ENCODE measurements around the gene SAPCD2.
"Not testable (repeated sequence)": the region's sequence is repeated elsewhere in the genome, so short reads cannot be mapped to it uniquely, and the experiment has no call there.

The SAPCD2 gene

DNA sequence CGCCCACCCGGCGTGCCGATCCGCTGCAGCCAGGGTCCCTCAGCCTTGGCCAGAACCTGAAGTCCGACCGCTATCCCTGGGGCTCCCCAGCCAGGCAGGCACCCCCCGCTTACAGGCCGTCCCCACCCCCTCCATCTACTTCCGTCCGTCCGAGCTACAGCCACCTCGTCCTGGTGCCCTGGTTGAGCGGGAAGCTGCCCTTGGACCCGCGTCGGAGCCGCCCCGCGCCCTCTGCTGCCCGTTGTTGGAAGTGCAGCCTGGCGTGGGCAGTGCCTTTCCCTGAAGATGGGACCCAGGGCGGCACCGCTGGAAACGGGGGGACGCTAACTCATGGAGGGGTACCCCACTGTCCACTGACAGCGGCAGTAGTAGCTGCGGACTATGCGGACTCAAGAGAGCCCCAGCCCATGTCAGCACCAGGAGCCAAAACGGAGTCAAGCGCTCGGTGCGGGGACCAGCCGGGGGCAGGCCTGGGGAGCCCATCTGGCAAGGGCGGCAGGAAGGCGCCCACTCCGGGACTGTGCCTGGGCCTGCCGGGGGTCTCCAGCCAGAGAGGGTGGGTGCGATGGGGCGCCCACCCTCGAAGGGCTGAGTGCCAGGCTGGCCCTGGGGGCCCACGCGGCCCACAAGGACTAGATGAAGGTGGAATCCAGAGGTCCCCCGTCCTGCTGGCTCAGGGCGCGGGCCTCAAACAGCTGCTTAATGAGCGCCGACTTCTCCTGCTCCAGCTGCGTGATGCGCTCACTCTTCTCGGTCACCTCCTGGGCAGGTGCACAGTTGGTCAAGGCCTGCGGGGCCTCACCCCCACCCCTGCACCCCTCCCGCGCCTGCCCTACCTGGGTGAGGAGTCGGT is 6.1 kb downstream of the SAPCD2 start:
- peak; percentile 57 for DNase-seq

DNA sequence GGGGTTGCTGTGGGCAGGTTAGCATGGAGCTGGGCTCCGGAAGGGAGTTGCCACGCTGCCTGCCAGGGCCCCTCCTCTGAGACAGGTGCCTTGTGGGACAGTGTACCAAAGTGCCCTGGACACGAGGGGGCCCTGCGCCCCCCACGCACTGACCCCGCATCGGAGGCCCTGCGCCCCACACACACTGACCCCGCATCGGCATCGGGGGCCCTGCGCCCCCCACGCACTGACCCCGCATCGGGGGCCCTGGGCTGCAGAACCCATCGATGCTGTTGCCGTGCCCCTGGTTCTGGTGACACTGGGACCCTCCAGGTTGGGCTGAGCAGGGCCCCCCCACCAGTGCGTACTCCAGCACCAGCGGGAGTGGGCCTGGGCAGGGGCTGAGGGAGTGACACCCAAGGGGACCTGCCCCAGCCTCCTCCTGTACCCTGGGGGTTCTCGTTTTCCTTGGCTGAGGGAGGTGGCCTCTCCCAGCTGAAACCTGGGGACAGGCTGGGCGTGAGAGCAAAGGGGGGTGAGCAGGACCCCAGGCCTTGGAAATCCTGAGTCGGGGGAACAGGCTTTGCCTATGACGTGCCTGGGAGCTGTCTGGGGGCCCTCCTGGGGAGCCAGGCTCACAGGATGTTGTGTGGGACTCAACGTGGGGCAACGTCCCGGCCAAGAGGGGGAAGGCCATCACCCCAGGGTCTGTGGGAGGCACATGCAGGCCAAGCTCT is 6.9 kb downstream of the SAPCD2 start:
- no peak for DNase-seq

DNA sequence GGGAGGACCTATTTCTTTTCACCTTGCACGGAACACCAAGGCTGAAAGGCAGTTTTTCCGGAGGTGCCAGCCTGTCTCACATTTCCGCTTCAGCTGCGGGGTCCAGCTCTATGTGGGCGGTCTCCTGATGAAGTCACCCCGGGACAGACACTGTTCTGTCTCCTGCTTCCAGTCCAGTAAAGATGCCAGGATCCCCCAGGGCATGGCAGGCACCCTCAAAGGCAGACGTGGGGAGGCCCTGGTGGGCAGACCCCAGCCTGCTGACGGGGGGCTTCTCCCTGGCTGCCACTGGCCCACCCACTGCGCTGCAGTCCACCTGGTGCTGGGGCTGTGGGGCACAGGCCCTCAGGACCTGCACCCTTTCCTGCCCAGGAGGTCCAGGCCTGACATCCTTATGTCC is 7.6 kb downstream of the SAPCD2 start:
- not testable (repeated sequence) for DNase-seq

DNA sequence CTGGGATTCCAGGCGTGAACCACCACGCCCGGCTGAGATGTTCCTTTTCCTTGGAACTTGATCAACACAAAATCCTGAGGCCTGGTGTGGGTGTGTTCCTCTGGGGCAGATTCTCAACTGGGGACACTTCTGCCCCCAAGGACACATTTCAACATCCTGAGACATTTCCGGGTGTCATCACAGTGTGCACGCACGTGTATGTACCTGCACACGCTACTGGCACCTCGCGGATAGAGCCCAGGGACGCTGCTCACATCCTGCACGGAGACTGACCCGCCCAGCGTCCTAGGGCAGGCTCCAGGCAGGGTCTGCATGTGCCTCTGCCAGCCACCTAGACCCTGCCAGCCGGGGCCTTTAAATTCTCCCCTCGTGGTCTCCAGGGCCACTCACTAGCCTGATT is 8.0 kb downstream of the SAPCD2 start:
- DNase-seq, result no peak

DNA sequence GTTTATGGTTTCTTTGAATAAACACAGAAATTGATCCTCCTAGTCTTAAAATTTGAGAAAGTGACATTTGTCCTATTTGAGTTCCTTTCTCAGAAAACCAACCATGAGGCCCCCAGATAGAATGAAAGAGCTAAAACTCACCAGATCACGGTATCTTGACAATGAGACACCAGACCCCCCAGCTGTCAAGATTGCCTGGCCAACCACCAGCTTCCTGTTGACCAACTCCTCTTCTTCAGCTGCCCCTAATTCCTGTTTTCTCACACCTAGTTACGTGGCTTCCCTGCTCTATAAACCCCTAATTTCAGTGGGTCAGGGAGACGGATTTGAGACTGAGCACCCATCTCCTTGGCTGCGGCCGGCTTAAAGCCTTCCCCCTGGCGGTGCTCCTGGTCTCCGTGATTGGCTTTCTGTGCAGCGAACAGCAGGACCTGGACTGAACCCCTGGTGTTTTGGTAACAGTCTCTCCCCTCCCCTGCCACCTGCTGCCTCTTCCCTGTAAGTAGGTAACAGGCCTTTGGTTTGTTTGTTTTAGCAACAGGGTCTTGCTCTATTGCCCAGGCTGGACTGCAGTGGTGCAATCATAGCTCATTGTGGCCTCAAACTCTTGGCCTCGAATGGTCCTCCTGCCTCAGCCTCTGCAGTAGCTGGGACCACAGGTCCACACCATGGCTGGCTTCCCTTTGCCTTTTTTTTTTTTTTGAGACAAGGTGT is 11.7 kb downstream of the SAPCD2 start:
- no peak for DNase-seq

DNA sequence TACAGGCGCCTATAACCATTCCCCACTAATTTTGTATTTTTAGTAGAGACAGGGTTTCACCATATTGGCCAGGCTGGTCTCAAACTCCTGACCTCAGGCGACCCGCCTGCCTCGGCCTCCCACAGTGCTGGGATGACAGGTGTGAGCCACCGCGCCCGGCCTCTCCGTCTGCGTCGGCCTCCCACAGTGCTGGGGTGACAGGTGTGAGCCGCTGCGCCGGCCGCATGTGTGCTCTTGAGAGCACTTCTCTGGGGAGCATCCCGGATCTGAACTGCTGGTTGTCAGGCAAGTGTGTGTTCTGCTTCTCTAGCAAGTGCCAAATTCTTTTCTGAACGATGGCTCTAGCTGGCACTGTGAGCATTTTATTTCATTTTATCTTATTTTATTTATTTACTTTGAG is 12.8 kb downstream of the SAPCD2 start:
- no peak for DNase-seq

DNA sequence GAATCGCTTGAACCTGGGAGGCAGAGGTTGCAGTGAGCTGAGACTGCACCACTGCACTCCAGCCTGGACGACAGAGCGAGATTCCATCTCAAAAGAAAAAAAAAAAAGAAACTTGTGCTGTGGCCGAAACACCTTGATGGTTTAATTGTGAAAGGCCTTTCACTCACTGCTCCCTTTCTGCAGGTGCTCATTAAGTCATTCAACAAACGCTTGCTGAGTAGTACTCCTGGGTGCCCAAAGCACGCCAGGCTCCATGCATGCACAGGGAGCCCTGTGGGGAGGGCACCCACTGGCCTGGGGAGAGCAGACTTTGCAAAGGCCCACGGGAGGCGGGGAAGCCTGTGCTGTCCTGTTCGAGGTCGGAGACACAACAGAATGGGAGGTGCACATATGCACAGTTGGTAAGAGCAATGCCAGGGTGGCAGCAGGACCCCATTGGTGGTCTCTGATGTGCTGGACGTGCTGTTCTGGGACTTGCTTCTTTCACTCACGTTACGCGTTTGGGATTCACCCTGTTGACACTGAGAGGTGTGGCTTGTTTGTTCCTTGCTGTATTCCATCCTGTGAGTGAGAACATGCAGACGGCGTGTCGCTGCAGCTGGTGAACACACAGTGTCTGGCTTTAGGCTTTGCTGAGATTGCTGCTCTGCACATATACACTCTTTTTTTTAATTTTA is 13.5 kb downstream of the SAPCD2 start:
- DNase-seq, result no peak

DNA sequence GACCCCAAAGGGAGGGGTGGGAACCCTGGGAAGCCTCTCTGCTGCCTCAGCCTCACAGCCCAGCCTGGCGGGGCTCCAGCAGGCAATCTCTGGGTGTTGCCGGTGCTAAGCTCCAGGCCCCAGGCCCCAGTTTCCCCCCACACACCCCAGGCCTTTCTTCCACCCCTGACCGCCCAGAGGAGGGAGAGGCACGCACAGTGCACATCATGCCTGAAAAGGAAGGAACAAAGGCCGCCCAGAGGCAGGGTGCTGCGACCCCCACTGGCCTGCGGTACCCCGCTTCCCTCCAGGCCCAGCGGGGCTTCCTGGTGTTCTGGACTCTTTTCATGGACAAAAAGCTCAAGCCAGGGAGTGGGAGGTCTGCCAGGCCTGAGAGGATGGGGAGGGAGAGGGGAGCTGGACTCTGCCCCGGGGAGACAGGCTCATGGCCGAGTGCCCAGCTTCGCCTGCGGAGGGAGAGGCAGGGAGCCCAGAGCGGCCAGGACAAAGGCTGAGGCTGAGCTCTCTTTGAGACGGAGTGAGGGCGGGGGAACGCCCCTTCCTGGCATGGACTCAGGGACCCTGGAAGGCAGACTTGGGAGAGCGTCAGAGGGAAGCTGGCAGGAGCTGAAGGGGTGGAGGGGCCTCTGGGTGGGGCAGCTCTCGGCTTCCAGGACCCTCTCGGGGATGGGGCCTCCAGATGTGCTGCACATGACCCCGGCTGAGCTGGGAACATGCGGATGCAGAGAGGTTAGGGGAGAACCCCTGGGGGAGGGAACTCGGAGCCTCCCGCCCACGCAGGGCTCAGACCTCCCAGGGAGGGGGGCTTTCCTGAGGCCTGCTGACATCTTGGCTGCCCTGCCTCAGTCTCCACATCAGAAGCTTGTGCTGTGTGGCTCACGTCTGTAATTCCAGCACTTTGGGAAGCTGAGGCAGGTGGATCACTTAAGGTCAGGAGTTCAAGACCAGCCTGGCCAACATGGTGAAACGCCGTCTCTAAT is 14.7 kb downstream of the SAPCD2 start:
- no peak for DNase-seq

DNA sequence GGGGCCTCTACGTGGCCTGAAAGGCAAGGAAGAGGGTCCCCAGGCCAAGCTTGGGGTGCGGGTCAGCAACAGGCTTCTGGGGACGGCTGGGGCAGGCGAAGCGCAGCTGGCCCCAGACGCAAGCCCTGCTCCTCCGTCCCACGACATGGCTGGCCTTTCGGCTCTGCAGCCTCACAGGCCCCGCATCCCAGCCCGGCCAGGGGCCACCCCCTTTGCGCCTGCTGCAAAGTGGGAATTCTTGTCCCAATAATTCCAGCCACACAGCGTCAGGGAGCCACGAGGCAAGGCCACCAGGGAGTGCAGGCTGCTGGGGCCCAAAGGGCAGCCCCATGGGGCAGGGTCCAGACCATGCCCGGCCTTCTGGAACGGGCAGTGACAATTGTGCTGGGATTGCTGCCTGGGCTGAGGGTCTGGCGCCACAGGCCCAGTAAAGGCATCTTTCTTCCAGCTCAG is 15.4 kb downstream of the SAPCD2 start:
- no peak for DNase-seq

DNA sequence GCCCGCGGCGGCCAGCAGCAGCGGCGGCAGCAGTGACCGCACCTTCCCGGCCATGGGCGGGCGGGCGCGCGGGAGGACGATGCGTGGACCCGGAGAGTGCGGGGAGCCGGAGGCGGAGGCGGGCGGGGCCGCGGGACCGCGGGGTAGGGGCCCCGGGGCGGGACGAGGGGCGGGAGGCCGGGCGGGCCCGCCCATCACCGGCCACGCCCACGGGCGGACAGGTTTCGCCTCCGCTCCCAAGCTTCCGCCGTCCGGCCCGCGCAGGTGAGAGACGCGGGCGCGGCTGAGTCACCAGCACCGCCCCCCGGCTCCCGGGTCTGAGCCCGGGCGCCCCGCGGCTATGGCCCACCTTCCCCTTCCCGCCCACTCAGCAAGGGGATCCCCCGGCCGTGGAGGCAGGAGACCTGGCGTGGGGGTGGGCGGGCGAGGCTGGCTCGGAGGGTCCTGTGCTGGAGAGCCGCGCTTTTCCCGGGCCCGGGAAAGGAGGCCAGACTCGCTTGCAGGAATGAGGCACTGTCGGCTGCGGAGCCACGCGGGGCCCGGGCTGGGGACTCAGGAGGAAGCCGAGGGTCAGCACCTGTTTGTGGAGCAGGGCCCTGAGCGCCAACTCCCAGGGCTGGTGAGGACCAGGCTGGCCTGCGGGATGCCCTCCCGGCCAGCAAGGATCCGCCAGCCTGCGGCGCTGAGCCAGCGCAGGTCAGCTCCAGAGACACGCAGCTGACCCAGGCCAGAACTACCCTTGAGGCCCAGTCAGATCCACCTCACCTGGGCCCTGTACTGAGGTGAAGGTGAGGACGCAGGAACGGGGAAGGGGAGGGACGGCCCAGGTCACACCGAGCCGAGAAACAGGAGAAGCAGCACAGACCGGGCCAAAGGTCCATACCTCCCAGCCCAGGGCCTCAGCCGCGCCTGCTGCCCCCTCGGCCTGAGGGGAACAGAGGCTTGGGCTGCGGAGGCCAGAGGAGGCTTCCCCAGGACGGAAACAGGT is 16.1 kb downstream of the SAPCD2 start, which contains the start of gene ENTPD2:
ENTPD2 (minus strand) TSS at position 118 of the 988 bp plus-strand sequence; CDS start at position 54, 64 bp downstream.
- peak; percentile 33 for DNase-seq

DNA sequence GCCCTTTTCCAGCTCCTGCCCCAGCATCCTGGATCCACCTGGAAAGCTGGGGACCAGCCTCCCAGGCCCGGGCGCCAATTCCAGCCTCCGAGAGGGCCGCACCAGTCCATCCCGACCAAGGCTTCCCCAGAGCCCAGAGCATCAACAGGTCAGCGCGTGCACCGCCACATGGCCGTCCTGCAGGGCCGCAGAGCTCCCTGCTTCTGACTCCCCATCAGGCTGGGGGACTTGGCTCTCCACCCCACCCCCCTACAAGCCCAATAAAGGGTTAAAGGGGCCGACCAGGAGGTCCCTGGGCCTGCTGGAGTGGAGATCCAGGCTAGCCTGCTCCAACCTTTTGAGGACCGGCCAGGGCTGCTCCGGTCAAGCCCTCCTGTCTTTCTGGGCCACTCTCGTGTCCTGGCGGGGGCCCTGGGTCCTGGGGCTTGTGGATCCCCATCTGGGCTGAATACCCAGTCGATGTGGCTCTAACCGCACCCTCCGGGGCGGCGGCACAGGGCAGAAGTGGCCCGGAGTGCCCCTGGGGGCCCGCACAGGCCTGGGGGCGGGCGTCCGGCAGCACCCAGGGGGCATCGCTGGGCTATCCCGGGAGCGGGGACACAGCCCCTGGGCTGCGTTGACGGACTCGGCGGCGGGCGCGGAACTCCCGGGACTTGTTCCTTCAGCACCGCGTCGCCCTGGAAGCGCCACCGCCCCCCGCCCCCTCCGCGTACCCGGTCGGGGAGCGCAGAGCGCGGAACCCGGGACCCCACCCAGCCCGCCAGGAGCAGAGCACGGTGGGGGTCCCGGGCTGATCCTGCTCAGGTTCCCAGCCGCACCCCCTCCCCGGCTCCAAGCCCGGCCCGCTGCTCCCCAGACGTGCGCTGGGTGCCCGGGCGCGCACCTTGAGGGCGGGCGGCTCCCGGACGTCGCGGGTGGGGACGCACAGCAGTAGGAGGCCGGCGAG is 17.1 kb downstream of the SAPCD2 start:
- no peak for DNase-seq

DNA sequence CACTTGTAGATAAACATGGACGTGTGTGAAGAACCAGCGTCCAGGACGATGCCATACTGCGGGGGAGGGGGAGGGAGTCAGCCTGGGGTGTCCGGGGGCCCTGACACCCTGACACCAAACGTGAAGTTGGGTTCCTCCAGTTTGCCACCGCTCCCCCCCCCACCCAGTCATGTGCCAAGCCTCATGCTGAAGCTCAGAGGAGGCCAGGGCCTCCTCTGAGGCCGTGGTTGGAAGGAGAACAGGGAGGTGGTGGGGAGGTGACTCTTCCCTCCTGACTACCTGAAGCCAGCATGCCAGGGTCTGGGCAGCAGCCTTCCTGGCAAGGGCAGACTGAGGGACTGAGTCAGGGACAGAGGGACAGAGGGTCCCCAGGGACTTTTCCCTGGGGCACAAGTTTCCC is 18.1 kb downstream of the SAPCD2 start:
- no peak for DNase-seq

DNA sequence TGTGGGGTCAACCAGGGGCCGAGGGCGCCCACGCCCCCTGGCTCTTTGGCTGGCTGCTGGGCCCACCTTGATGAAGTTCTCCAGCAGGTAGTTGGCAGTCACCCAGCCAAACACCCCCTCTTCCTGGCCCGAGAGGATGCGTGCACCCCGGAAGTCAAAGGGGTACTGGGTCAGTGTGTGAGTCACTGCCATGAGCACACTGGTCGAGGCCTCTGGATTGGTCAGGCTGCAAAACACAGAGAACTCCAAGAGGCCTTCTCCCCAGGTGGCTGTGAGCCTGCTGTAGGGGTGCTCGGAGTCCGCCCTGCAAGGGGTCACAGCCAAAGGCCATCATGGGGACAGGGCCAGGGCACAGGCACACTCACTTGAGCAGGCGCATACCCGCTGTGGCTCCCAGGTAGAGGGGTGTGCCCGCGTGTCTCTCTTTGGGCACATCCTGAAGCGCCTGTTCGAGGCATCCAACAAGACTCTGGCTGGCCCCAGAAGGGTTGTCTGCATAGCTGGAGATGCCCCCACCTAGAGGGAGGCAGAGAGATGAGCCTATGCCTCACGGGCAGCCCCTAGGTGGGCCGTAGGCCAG is 19.1 kb downstream of the SAPCD2 start:
- no peak for DNase-seq

DNA sequence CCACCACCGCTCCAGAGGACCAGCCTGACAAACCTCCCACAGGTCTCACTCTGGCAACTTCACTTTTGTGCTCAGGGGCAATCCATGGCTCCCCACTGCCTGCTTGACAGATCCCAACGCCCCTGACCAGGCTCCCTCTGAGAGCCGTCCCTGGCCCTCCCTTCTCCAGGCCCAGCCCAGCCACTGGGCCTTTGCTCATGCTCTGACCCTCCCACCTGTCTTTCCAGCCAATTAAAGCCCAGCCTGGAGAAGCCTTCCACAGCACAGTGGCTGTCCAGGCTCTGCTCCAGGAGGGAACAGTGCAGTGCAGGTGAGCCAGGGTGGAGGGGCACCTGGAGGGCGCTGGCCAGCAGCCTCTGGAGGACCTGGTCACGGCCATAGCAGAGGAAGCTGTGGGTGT is 19.8 kb downstream of the SAPCD2 start:
- no peak for DNase-seq

DNA sequence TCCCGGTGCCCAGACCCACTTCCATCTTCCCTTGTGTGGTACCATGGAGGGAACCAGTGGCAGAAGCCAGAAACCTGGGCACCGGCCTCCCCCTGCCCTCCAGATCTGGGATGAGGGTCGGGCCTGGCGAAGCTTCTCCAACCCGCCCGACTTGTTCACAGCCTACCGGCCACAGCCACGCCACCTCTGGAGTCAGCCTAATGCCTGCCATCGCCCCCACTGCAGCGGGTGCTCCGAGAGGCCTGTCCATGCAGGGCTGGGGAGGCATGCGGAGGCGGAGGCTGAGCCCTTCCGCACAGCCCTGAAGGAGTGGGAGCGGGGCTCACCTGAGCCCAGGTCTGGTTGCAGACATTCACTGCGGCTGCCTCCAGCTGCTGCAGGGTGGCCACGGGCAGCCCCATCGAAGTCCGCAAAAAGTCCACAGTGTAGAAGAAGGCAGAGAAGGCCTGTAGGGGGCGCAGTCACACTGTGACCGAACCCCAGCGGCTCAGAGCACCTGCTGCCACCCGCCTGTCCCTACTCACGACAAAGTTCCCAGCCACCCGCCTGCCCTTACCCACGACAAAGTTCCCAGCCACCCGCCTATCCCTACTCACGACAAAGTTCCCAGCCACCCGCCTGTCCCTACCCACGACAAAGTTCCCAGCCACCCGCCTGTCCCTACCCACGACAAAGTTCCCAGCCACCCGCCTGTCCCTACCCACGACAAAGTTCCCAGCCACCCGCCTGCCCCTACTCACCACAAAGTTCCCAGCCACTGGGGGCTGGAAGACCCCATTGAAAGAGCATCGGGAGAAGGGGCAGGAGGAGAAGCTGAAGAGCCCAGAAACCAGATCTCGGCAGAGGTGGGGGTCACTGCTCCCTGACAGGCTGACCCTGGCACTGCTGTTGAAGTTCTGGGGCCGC is 20.6 kb downstream of the SAPCD2 start:
- DNase-seq, result peak; percentile 58

DNA sequence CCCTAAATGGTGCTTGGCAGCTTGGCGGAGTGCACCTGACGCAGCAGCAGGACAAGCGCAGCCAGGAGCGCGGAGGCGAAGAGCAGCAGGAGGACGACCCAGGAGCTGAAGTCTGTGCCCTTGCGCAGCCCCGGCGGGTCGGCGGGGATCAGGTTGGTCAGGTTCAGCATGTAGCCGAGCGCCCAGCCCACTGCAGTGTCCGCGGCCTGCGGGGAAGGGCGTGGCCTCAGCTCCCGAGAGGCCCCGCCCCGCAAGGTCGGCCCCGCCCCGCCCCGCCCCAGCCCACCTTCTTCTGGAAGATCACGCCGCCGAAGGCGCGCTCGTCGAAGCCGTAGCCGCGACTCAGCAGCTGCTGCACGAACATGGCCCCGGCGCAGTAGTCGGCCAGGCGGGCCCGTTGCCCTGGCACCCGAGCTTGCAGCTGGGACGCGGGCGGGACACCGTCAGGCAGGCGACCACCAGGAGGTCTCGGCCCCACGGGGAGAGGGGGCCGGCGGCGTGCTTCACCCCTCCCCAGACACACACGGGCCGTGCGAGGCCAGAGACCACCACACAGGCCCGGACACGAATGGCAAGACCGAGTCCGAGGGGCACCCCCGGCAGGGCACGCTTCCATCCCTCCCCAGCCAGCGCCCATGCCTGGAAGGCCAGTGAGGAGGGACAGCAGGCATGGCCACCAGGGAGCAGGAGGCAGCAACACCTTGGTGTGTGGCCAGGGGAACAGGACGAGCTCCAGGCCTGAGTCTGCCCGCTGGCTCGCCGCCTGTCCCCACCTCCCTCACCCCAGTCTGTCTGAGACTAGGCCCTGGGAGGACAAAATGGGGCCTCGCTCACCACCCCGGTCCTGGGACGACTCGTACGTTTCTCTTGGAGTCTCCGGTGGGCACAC is 21.5 kb downstream of the SAPCD2 start:
- DNase-seq, result no peak

All from activated CD4-positive, alpha-beta T cell treated with anti-CD3 and anti-CD28 coated beads, Interleukin-2, amount 50 U/mL, for 1 hour (primary cell).